ENCODE measurements around the gene SRGAP3. TPM values are rescaled to one million over a fixed set of nuclear protein-coding genes. Genes with fewer than 3 reads are reported as not detected.
"Not testable (repeated sequence)": the region's sequence is repeated elsewhere in the genome, so short reads cannot be mapped to it uniquely, and the experiment has no call there.

SRGAP3 gene
- total and polyA plus RNA-seq, 8 donors = 0.31 to 31.7 (median 5.8) TPM

GRCh38 chr3:9293076-9293475, 43.6 kb upstream of the SRGAP3 start:
- H3K9me3 ChIP-seq = no peaks in the 10 kb centered on the region
- H3K36me3 ChIP-seq = no peaks in the 10 kb centered on the region
- H3K4me1 ChIP-seq = no peaks in the 10 kb centered on the region
- 61 to 85% (median 79%) methylated on average over 3 of the region's 3 CpGs for WGBS, 5 donors
- intact Hi-C loops (cut with DNase I; ENCODE audit: low total_unique reads) = no loop called here
- DNase-seq = no peak
- no peaks in the 10 kb centered on the region for H3K27me3 ChIP-seq
- H3K27ac ChIP-seq = no peak overlapping the region
- no peak overlapping the region for H3K4me3 ChIP-seq
- TF ChIP-seq, protein P1, sequence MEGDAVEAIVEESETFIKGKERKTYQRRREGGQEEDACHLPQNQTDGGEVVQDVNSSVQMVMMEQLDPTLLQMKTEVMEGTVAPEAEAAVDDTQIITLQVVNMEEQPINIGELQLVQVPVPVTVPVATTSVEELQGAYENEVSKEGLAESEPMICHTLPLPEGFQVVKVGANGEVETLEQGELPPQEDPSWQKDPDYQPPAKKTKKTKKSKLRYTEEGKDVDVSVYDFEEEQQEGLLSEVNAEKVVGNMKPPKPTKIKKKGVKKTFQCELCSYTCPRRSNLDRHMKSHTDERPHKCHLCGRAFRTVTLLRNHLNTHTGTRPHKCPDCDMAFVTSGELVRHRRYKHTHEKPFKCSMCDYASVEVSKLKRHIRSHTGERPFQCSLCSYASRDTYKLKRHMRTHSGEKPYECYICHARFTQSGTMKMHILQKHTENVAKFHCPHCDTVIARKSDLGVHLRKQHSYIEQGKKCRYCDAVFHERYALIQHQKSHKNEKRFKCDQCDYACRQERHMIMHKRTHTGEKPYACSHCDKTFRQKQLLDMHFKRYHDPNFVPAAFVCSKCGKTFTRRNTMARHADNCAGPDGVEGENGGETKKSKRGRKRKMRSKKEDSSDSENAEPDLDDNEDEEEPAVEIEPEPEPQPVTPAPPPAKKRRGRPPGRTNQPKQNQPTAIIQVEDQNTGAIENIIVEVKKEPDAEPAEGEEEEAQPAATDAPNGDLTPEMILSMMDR (IDR thresholded peaks at IDR 0.05) = no peak
- no peak for TF ChIP-seq POLR2A (IDR thresholded peaks at IDR 0.05)
- no peak for TF ChIP-seq POLR2AphosphoS5 (IDR thresholded peaks at IDR 0.05)
- no peak for TF ChIP-seq EP300 (IDR thresholded peaks at IDR 0.05)

- Histone ChIP-seq H3K27me3 (no peaks in the 10 kb centered on the region), H3K27ac (no peak overlapping the region), H3K4me3 (no peak overlapping the region), H3K36me3 (no peaks in the 10 kb centered on the region), H3K9me3 (no peaks in the 10 kb centered on the region), H3K4me1 (no peaks in the 10 kb centered on the region)
- no peak for DNase-seq
- 86 to 92% (median 91%) methylated on average over 2 of the region's 2 CpGs for WGBS, 5 donors
- intact Hi-C loops (cut with DNase I; ENCODE audit: low total_unique reads) = no loop called here
- TF ChIP-seq, protein P1 (IDR thresholded peaks at IDR 0.05) = no peak
Observed at GRCh38 chr3:9292516-9292915, 43.1 kb upstream of the SRGAP3 start.

- no peak for DNase-seq
- TF ChIP-seq EP300 (IDR thresholded peaks at IDR 0.05) (no peak), POLR2A (IDR thresholded peaks at IDR 0.05) (no peak), POLR2AphosphoS5 (IDR thresholded peaks at IDR 0.05) (no peak)
- TF ChIP-seq, protein P1 (IDR thresholded peaks at IDR 0.05) = no peak
- no peaks in the 10 kb centered on the region for H3K9me3 ChIP-seq
- H3K4me1 ChIP-seq = no peaks in the 10 kb centered on the region
- intact Hi-C loops (cut with DNase I; ENCODE audit: low total_unique reads) = no loop called here
- WGBS, 5 donors = 74 to 85% (median 78%) methylated on average over 6 of the region's 6 CpGs
- no peaks in the 10 kb centered on the region for H3K27me3 ChIP-seq
- H3K4me3 ChIP-seq = no peak overlapping the region
- no peaks in the 10 kb centered on the region for H3K36me3 ChIP-seq
- no peak overlapping the region for H3K27ac ChIP-seq
Observed at GRCh38 chr3:9291821-9292410, 42.5 kb upstream of the SRGAP3 start.

- intact Hi-C loops (cut with DNase I; ENCODE audit: low total_unique reads) = no loop called here
- Histone ChIP-seq H3K27me3 (no peaks in the 10 kb centered on the region), H3K9me3 (no peaks in the 10 kb centered on the region), H3K27ac (no peak overlapping the region), H3K4me3 (no peak overlapping the region), H3K36me3 (no peaks in the 10 kb centered on the region), H3K4me1 (no peaks in the 10 kb centered on the region)
- DNase-seq = no peak
- WGBS, 5 donors = 49 to 81% (median 69%) methylated on average over 2 of the region's 2 CpGs
- no peak for TF ChIP-seq POLR2AphosphoS5 (IDR thresholded peaks at IDR 0.05)
- no peak for TF ChIP-seq POLR2A (IDR thresholded peaks at IDR 0.05)
- TF ChIP-seq EP300 (IDR thresholded peaks at IDR 0.05) = no peak
- TF ChIP-seq, protein P1 (IDR thresholded peaks at IDR 0.05) = no peak
Observed at GRCh38 chr3:9290566-9290965, 41.1 kb upstream of the SRGAP3 start.

GRCh38 chr3:9281533-9281932, 32.1 kb upstream of the SRGAP3 start:
- H3K4me3 ChIP-seq; DNase-seq; H3K27me3 ChIP-seq; H3K4me1 ChIP-seq; H3K27ac ChIP-seq; H3K9me3 ChIP-seq; H3K36me3 ChIP-seq; intact Hi-C loops (cut with DNase I; ENCODE audit: low total_unique reads): not testable (repeated sequence)
- 88 to 96% (median 94%) methylated on average over 8 of the region's 8 CpGs for WGBS, 5 donors
